Keratinocyte (primary cell): ENCODE data around the gene SIGLEC1. TPM values are rescaled to one million over a fixed set of nuclear protein-coding genes. Genes with fewer than 3 reads are reported as not detected.

Experiments
- DNase-seq: peaks from one replicate; pipeline ENCODE4 v3.0.0-alpha.2; 2011; ENCODE audit warnings: low read depth, missing footprints, low spot score
- FAIRE-seq: peaks from 2 replicates; lab custom pipeline; 2011; peaks lifted over from hg19 to GRCh38; lab: Jason Lieb, UNC
- H2AFZ ChIP-seq: 2 replicates; pipeline ENCODE4 v1.6.0; 2012; ENCODE audit warnings: low read length, control low read depth, inconsistent platforms; ENCODE audit not compliant: control insufficient read depth
- H3K27ac ChIP-seq: 2 replicates; pipeline ENCODE4 v1.5.1; 2011; ENCODE audit warnings: low read length; ENCODE audit not compliant: control insufficient read depth, insufficient read depth
- H3K27me3 ChIP-seq: 3 replicates; pipeline ENCODE4 v1.6.0; 2011; ENCODE audit warnings: low read length; ENCODE audit not compliant: control insufficient read depth, insufficient read depth; ENCODE audit errors: extremely low read depth
- H3K36me3 ChIP-seq, 2 experiments: 2 replicates in 1 of 2; 3 replicates in 1 of 2; pipeline ENCODE4 v1.5.1; 2011; ENCODE audit warnings: low read length in 2 of 2, mild to moderate bottlenecking in 1 of 2; ENCODE audit not compliant: control insufficient read depth in 2 of 2, insufficient read depth in 2 of 2; ENCODE audit errors: extremely low read depth in 1 of 2
- H3K4me1 ChIP-seq: 3 replicates; pipeline ENCODE4 v1.5.1; 2011; ENCODE audit warnings: low read length; ENCODE audit not compliant: control insufficient read depth, insufficient read depth; ENCODE audit errors: extremely low read depth
- H3K4me2 ChIP-seq: 3 replicates; pipeline ENCODE4 v1.6.0; 2011; ENCODE audit warnings: low read depth, low read length; ENCODE audit not compliant: control insufficient read depth, insufficient read depth; ENCODE audit errors: extremely low read depth
- H3K4me3 ChIP-seq, 3 experiments: fragments of 200-600 bp in 1 of 3; sonication (generic) in 1 of 3; 2 replicates in 2 of 3; 3 replicates in 1 of 3; pipeline ENCODE4 v1.5.1; 2011 to 2016; ENCODE audit warnings: low read length in 3 of 3, mild to moderate bottlenecking in 3 of 3, control low read depth in 2 of 3, inconsistent platforms in 1 of 3, low read depth in 1 of 3, mixed read lengths in 1 of 3, mixed run types in 1 of 3, moderate library complexity in 1 of 3; ENCODE audit not compliant: control insufficient read depth in 2 of 3, insufficient read depth in 2 of 3; ENCODE audit errors: extremely low read depth in 1 of 3
- H3K79me2 ChIP-seq: 2 replicates; pipeline ENCODE4 v1.6.0; 2012; ENCODE audit warnings: low read length; ENCODE audit not compliant: control insufficient read depth, insufficient read depth
- H3K9ac ChIP-seq: 3 replicates; pipeline ENCODE4 v1.6.0; 2011; ENCODE audit warnings: low read length; ENCODE audit not compliant: control insufficient read depth, insufficient read depth; ENCODE audit errors: extremely low read depth
- H3K9me1 ChIP-seq: 3 replicates; pipeline ENCODE4 v1.6.0; 2011; ENCODE audit warnings: low read length; ENCODE audit not compliant: control insufficient read depth, insufficient read depth; ENCODE audit errors: extremely low read depth
- H3K9me3 ChIP-seq: 2 replicates; pipeline ENCODE4 v1.5.1; 2012; ENCODE audit warnings: low read depth, low read length; ENCODE audit not compliant: control insufficient read depth
- H4K20me1 ChIP-seq: 3 replicates; pipeline ENCODE4 v1.6.0; 2011; ENCODE audit warnings: low read length; ENCODE audit not compliant: control insufficient read depth, insufficient read depth; ENCODE audit errors: extremely low read depth
- EZH2 ChIP-seq: IDR thresholded peaks from one replicate; pipeline ENCODE4 v1.6.1; 2012; ENCODE audit warnings: inconsistent platforms, mild to moderate bottlenecking, low read length, moderate library complexity
- dilution Hi-C: fragments of 300-500 bp; cut with MboI; formaldehyde crosslinking; loops from one replicate; pipeline ENCODE4 v1.7.0; 2020; ENCODE audit warnings: low sequenced_read_pairs; ENCODE audit not compliant: extremely low pct_ligation_motif_present
- polyA plus RNA-seq, 5 experiments: library from polyadenylated mRNA; depleted of rRNA in 3 of 5; stranded (reverse) in 3 of 5; stranded (forward) in 1 of 5; unstranded in 1 of 5; fragments of >200 nt; gene quantifications; 1 replicate in 1 of 5; 2 replicates in 3 of 5; 3 replicates in 1 of 5; pipeline versions ENCODE4 v1.2.1 to v1.2.3, GENCODE V29; 2011 to 2012; ENCODE audit warnings: missing spikeins in 2 of 5, low read depth in 1 of 5, low replicate concordance in 1 of 5
- TF ChIP-seq, protein P1 (sequence below), 3 experiments: IDR thresholded peaks in 1 of 3; conservative IDR thresholded peaks in 1 of 3; optimal IDR thresholded peaks in 1 of 3; 2 replicates in 2 of 3; 3 replicates in 1 of 3; pipeline versions ENCODE3 to v1.5.1; 2011; ENCODE audit warnings: low read length in 3 of 3, mild to moderate bottlenecking in 3 of 3, moderate library complexity in 2 of 3, control low read depth in 1 of 3, inconsistent platforms in 1 of 3; ENCODE audit not compliant: insufficient read depth in 2 of 3; ENCODE audit errors: extremely low read depth in 1 of 3

Gene SIGLEC1
- polyA plus RNA-seq, 1 donor (not counting 4 experiments of a cell fraction or from before 2014, with no cell fraction given): not detected

- no peaks in the 10 kb centered on the region for H3K9me1 ChIP-seq
- H4K20me1 ChIP-seq: peaks cover 7% of the 10 kb centered on the region
- peaks cover 4% of the 10 kb centered on the region for H3K4me1 ChIP-seq
- H3K9me3 ChIP-seq: no peaks in the 10 kb centered on the region
- no peak overlapping the region for H3K4me3 ChIP-seq
- H3K36me3 ChIP-seq: peaks cover 4 to 15% of the 10 kb centered on the region in 2 experiments
- FAIRE-seq (no peak), DNase-seq (no peak)
- H3K9ac ChIP-seq: no peak overlapping the region
- no peak overlapping the region for H2AFZ ChIP-seq
- dilution Hi-C loops: no loop called here
- H3K4me2 ChIP-seq: no peak overlapping the region
- no peak for TF ChIP-seq EZH2
- TF ChIP-seq, protein P1, sequence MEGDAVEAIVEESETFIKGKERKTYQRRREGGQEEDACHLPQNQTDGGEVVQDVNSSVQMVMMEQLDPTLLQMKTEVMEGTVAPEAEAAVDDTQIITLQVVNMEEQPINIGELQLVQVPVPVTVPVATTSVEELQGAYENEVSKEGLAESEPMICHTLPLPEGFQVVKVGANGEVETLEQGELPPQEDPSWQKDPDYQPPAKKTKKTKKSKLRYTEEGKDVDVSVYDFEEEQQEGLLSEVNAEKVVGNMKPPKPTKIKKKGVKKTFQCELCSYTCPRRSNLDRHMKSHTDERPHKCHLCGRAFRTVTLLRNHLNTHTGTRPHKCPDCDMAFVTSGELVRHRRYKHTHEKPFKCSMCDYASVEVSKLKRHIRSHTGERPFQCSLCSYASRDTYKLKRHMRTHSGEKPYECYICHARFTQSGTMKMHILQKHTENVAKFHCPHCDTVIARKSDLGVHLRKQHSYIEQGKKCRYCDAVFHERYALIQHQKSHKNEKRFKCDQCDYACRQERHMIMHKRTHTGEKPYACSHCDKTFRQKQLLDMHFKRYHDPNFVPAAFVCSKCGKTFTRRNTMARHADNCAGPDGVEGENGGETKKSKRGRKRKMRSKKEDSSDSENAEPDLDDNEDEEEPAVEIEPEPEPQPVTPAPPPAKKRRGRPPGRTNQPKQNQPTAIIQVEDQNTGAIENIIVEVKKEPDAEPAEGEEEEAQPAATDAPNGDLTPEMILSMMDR (optimal IDR thresholded peaks at IDR 0.05 in 1 of 3, IDR thresholded peaks at IDR 0.05 in 1 of 3, conservative IDR thresholded peaks at IDR 0.05 in 1 of 3; ENCODE audit: extremely low read depth in 1 of 3, insufficient read depth in 2 of 3, low read length in 3 of 3): no peak
- peaks cover 1% of the 10 kb centered on the region for H3K79me2 ChIP-seq
- no peak overlapping the region for H3K27ac ChIP-seq
- H3K27me3 ChIP-seq: peaks cover 7% of the 10 kb centered on the region
Observed at GRCh38 chr20:3755814-3756480, 43.5 kb upstream of the SIGLEC1 start.

GRCh38 chr20:3755269-3755668, 42.9 kb upstream of the SIGLEC1 start:
- TF ChIP-seq, protein P1 (optimal IDR thresholded peaks at IDR 0.05 in 1 of 3, IDR thresholded peaks at IDR 0.05 in 1 of 3, conservative IDR thresholded peaks at IDR 0.05 in 1 of 3; ENCODE audit: extremely low read depth in 1 of 3, insufficient read depth in 2 of 3, low read length in 3 of 3): no peak
- no peak for TF ChIP-seq EZH2
- H2AFZ ChIP-seq: no peak overlapping the region

More at GRCh38 chr20:3755269-3755668, 42.9 kb upstream of the SIGLEC1 start:
- no peak overlapping the region for H3K27ac ChIP-seq
- DNase-seq (no peak), FAIRE-seq (no peak)
- peaks cover 14% of the 10 kb centered on the region for H3K27me3 ChIP-seq
- no peaks in the 10 kb centered on the region for H3K9me3 ChIP-seq
- H3K79me2 ChIP-seq: peaks cover 1% of the 10 kb centered on the region
- H3K4me2 ChIP-seq: no peak overlapping the region
- peaks cover 7% of the 10 kb centered on the region for H3K4me1 ChIP-seq
- peaks cover 4 to 15% of the 10 kb centered on the region in 2 experiments for H3K36me3 ChIP-seq
- H4K20me1 ChIP-seq: peaks cover 7% of the 10 kb centered on the region
- no peak overlapping the region for H3K9ac ChIP-seq
- dilution Hi-C loops: no loop called here
- H3K4me3 ChIP-seq: no peak overlapping the region
- H3K9me1 ChIP-seq: no peaks in the 10 kb centered on the region
